Measurements from ENCODE around the gene DOCK2.
"Not testable (repeated sequence)": the region's sequence is repeated elsewhere in the genome, so short reads cannot be mapped to it uniquely, and the experiment has no call there.

The DOCK2 gene

GRCh38 chr5:169637085-169637548 is at the start of gene DOCK2:
Gene DOCK2, plus strand, starts transcription at chr5:169637275. Its CDS starts 52 bp downstream, at chr5:169637327.
- DNase-seq = peak; percentile 15 to 59 (median 30)

GRCh38 chr5:169590602-169591001 is 46.5 kb upstream of the DOCK2 start:
- no peak for DNase-seq

GRCh38 chr5:169591636-169592035 is 45.4 kb upstream of the DOCK2 start:
- DNase-seq = no peak

GRCh38 chr5:169592937-169593650 is 44.0 kb upstream of the DOCK2 start:
- DNase-seq = no peak

- no peak for DNase-seq
These were observed 41.8 kb upstream of the DOCK2 start for GRCh38 chr5:169595172-169595820.

GRCh38 chr5:169599451-169599850 is 37.6 kb upstream of the DOCK2 start:
- DNase-seq = no peak

- DNase-seq = no peak
These were observed 34.5 kb upstream of the DOCK2 start for GRCh38 chr5:169602535-169602934.

- DNase-seq = no peak
These were observed 30.8 kb upstream of the DOCK2 start for GRCh38 chr5:169606279-169606678.

- no peak for DNase-seq
These were observed 29.2 kb upstream of the DOCK2 start for GRCh38 chr5:169607882-169608281.

GRCh38 chr5:169609716-169610115 is 27.4 kb upstream of the DOCK2 start:
- DNase-seq = no peak

GRCh38 chr5:169610606-169611005 is 26.5 kb upstream of the DOCK2 start:
- no peak for DNase-seq

- no peak for DNase-seq
These were observed 21.5 kb upstream of the DOCK2 start for GRCh38 chr5:169615561-169615960.

GRCh38 chr5:169624307-169624706 is 12.8 kb upstream of the DOCK2 start:
- DNase-seq = not testable (repeated sequence)

GRCh38 chr5:169626779-169627178 is 10.3 kb upstream of the DOCK2 start:
- DNase-seq = no peak

GRCh38 chr5:169627551-169627950 is 9.5 kb upstream of the DOCK2 start:
- DNase-seq = no peak

- DNase-seq = no peak
These were observed 8.2 kb upstream of the DOCK2 start for GRCh38 chr5:169628892-169629291.

GRCh38 chr5:169629847-169630548 is 7.1 kb upstream of the DOCK2 start:
- DNase-seq = no peak

- no peak for DNase-seq
These were observed 5.7 kb upstream of the DOCK2 start for GRCh38 chr5:169631360-169631759.

- no peak for DNase-seq
These were observed 4.1 kb upstream of the DOCK2 start for GRCh38 chr5:169632946-169633345.

- no peak for DNase-seq
These were observed 2.5 kb upstream of the DOCK2 start for GRCh38 chr5:169634606-169635005.

- DNase-seq = no peak
These were observed 1.1 kb upstream of the DOCK2 start for GRCh38 chr5:169635936-169636335.

- DNase-seq = no peak
These were observed 494 bp upstream of the DOCK2 start for GRCh38 chr5:169636477-169637084.

GRCh38 chr5:169637549-169638121 is 560 bp downstream of the DOCK2 start:
- peak in 3 of 4 experiments; percentile 25 to 58 (median 51) for DNase-seq

Measured in activated naive CD4-positive, alpha-beta T cell (primary cell).